Measurements from ENCODE around the gene USP47. TPM values are rescaled to one million over a fixed set of nuclear protein-coding genes. Genes with fewer than 3 reads are reported as not detected.
A peak's percentile ranks its signal among the peaks of the same experiment; 100 is the strongest.

The USP47 gene
- total and polyA plus RNA-seq, 8 donors: 40.9 to 127 (median 108) TPM

DNA sequence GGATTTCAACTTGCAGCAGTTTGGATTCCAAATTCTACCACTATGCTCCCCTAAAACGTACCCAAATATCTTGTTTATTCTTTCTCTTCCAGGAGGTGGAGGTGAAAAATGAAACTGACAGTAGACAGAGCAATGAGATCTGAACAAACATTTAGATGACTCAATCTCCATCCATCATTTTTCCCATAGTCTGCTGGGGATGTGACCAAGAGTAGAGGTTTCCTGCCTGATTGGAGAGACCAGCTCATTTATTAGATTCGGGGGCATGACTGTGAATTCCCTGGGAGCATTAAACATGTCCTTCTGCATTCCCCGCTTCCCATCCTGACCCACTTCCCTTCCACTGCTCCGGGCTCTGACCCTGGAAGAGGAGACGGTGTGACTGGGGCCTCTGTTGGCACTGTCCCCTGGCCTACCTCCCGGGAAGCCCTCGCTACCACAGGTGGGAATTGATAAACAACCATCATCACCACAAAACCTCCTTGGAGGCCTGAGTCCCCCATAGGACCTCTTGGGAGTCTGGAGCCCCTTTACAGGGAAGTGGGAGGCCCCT, 146.4 kb downstream of the USP47 start:
- Histone ChIP-seq H3K9me3 (no peaks in the 10 kb centered on the region), H3K4me1 (peaks cover 0 to 6% of the 10 kb centered on the region in 2 donors), H3K4me3 (no peak overlapping the region), H3K36me3 (no peaks in the 10 kb centered on the region), H3K27ac (peak overlapping the region; percentile 7 to 14), H3K27me3 (no peaks in the 10 kb centered on the region)
- ATAC-seq (no peak), DNase-seq (no peak)
- TF ChIP-seq CTCF (IDR thresholded peaks at IDR 0.05): no peak
- intact Hi-C loops (cut with DNase I): no loop called here

DNA sequence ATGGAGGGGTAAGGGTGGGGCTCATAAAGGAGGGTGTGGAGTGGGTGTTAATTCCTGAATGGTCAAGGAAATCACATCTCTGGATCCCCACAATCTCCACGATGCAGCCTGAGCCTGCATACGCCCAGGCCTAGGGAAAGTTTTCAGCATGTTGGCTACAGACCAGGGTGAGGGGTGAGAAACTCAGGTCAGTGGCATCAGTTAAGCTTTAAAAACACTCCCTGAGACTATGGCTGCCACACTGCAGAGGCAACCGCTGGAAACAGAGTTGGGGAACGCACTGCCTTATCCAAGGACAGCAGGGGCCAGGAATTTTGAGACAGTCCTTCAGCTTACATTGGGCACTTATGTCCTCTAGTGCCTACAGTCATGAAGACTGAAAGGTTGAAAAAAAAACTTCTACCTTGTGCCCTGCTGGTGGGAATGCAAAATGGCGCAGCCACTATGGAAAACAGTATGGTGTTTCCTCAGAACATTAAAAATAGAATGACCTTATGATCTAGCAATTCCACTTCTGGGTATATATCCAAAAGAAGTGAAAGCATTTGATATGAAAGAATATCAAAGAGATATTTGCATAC, 147.0 kb downstream of the USP47 start:
- Histone ChIP-seq H3K4me1 (peaks cover 0 to 6% of the 10 kb centered on the region in 2 donors), H3K9me3 (no peaks in the 10 kb centered on the region), H3K36me3 (no peaks in the 10 kb centered on the region), H3K27ac (peak overlapping the region in 1 of 2 donors; percentile 14), H3K27me3 (no peaks in the 10 kb centered on the region), H3K4me3 (no peak overlapping the region)
- ATAC-seq: no peak
- no peak for TF ChIP-seq CTCF (IDR thresholded peaks at IDR 0.05)
- intact Hi-C loops (cut with DNase I): no loop called here
- DNase-seq: no peak

DNA sequence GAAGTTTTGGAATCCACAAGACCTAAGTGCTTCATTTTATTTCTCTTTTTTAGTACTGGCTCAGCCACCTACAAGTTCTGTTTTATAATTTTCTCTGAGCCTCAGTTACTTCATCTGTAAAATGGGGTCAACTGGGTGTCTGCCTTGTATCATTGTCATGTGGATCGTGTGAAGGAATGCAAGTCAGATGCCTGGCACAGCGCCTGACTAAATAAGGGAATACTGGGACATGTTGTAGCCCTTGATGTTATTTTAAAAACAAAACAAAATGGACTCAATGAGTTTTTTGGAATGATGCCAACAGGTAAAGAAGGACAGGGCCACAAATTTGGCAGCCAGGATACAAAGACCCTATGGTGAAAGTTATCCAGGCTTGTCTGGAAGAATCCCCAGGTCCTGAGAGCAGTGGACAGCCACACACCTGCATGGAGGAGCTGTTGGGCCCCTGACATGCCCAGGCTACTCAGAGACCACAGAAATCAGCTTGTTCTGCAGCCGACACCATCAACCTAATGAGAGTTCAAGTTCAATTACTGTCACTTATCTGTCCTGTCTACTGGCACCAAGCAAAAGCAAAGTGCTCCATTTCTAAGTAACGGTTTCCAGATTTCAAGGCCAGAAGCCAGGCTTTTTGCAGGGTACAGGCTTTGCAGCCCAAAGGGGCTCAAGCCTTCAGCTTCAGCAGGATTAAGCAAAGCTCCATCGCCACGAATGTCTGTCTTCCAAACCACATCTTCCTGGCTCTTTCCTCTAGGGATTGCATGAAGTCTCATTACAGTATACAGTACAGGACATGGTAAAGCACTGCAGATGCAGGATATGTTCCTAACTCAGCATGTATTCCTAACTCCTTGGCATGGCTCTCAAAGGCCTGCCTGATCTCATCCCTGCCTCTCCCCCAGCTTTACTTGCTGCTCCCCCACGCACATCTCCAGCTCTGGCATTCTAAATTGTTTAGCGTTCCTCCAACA, 148.3 kb downstream of the USP47 start:
- H3K27me3 ChIP-seq: no peaks in the 10 kb centered on the region
- H3K4me3 ChIP-seq: no peak overlapping the region
- no peak for TF ChIP-seq CTCF (IDR thresholded peaks at IDR 0.05)
- peaks cover 0 to 6% of the 10 kb centered on the region in 2 donors for H3K4me1 ChIP-seq
- intact Hi-C loops (cut with DNase I): no loop called here
- H3K27ac ChIP-seq: no peak overlapping the region
- DNase-seq (no peak), ATAC-seq (peak; percentile 9)
- no peaks in the 10 kb centered on the region for H3K36me3 ChIP-seq
- H3K9me3 ChIP-seq: no peaks in the 10 kb centered on the region

- no peaks in the 10 kb centered on the region for H3K9me3 ChIP-seq
- no peaks in the 10 kb centered on the region for H3K36me3 ChIP-seq
- DNase-seq (no peak), ATAC-seq (peak; percentile 84)
- H3K4me3 ChIP-seq: no peak overlapping the region
- intact Hi-C loops (cut with DNase I): no loop called here
- H3K4me1 ChIP-seq: peaks cover 0 to 6% of the 10 kb centered on the region in 2 donors
- no peaks in the 10 kb centered on the region for H3K27me3 ChIP-seq
- H3K27ac ChIP-seq: no peak overlapping the region
- no peak for TF ChIP-seq CTCF (IDR thresholded peaks at IDR 0.05)
Measured at GRCh38 chr11:11992257-11993212, 150.8 kb downstream of the USP47 start.
